NCI-H748 treated with DMSO at 0.1 percent for 48 hours (cell line): Measurements from ENCODE around the gene DNM2.

Experiments
- DNase-seq: peaks from one replicate; lab custom pipeline; 2025; lab: John Stamatoyannopoulos, UW

The DNM2 gene

GRCh38 chr19:10815969-10816644 is 98.2 kb downstream of the DNM2 start:
- DNase-seq: no peak

DNA sequence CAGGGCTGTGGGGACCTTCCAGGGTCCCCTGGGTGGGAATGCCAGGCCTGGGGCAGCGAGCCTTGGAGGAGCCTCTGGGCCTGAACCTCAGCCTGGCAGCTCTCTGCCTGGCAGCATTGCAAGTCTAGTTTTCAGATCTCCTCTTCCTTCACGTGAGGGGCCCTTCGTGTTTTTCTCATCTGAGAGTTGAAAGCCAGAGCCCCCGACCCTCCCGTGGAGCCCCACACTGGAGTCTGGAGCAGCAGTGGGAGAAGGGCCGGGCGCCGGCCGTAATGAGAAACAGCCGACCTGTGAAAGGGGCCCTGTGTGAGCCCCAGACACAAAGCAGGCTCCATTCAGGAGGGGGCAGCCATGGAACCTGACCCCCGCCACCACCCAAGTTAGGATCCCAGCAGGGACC is 98.8 kb downstream of the DNM2 start:
- no peak for DNase-seq

GRCh38 chr19:10817291-10818038 is 99.6 kb downstream of the DNM2 start:
- no peak for DNase-seq

DNA sequence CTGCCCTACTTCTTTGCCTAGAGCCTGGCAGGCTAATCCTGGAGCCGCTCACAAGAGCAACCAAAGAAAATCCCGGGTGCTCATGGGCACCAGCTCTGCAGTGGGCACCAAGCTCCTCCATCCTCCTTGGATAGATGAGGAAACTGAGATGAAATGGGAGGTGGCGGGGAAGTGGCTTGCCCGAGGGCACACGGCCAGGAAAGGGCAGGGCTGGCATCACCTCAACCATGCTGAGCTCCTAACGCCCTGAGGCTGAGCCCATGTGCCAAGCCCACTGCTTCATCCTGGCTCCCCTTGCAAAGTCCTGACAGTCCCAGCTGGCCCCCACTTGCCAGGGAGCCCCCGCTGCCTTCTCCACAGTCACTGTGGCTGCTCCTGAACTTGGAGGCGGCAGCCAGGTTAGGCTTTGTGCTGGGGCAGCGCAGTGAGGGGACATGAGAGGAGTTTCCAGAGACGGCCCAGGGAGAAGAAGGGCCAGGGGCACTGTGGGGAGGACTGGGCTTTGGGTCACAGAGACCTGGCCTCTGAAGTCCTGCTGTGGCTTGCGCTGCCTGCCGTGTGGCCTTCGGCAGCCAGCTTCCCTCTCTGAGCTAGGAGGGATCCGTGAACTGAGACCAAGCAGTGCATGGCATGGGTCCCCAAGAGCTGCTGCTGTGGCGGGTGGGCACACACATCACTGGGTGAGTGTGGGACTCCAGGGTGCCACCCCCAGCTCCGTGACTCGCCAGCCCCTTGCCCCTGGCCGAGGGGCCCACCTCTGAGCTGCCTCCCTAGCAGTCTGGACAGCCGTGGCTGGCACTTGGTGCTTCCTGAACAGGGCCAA is 100.6 kb downstream of the DNM2 start:
- DNase-seq: no peak

DNA sequence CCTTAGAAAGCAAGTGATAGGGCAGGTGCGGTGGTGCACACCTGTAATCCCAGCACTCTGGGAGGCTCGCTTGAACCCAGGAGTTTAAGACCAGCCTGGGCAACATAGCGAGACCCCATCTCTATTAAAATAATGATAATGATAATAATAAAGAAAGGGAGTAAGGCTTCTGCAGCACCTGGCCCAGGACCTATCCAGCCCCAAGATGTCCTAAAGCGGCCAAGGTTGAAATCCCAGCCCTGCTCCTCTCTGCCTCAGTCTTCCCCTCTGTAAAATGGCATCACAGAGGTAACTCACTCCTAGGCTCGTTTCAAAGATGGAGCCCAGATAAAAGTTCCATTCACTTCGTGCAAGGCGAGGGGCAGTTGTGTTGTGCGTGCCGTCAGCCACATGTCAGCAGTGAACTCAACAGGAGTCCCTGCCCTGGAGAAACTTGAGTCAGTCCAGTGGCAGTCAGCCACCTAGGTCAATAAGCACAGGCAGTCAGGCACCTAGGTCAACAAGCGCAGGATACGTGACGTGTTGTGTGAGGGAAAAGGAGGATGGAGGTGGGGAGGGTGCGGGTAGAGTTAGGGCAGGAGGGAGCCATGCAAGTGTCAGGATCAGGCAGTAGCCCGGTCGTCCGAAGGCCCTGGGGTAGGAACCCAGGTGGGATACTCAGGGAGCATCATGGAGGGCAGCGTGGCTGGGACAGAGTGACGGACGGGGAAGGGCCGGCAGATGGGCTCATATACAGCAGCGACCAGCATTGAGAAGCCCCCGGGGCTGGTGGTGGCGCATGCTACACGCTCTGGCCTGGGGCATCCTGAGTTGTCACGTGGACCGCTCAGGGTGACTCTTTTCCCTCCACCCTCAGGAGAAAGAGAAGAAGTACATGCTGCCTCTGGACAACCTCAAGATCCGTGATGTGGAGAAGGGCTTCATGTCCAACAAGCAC is 101.5 kb downstream of the DNM2 start:
- DNase-seq: no peak

DNA sequence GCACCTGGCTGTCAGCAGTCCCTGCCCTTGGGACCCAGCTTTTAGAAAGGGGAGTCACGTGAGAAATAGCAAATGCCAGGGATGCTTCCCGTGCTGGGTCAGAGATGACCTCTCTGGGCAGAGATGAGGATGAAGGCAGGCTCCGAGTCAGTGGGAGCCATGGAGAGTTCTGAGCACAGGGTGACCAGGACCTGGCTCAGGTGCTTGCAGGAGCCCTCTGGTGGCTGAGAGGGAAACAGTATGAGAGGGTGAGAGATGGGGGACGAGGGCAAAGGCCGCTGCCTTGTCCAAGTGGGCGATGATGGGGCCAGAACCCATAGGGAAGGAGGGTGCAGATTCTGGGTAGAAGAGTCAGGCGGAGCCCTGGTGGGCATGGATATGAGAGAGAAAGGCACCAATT is 102.3 kb downstream of the DNM2 start:
- DNase-seq: no peak

DNA sequence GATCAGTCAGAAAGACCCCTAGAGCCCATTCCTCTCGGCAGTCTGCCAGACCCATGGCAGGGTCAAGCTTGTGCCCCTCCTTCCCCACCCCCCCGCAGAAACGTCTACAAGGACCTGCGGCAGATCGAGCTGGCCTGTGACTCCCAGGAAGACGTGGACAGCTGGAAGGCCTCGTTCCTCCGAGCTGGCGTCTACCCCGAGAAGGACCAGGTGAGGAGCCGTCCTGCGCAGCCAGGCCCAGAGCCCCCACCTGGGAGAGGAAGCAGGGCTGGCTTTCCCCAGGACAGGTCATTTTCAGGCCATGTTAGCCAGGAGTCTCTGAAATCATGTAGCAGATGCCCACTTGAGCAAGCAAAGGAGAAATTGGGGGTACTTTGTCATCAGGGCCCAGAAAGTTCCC is 105.8 kb downstream of the DNM2 start:
- no peak for DNase-seq

- DNase-seq: no peak
Measured at GRCh38 chr19:10826231-10826630, 108.4 kb downstream of the DNM2 start.

DNA sequence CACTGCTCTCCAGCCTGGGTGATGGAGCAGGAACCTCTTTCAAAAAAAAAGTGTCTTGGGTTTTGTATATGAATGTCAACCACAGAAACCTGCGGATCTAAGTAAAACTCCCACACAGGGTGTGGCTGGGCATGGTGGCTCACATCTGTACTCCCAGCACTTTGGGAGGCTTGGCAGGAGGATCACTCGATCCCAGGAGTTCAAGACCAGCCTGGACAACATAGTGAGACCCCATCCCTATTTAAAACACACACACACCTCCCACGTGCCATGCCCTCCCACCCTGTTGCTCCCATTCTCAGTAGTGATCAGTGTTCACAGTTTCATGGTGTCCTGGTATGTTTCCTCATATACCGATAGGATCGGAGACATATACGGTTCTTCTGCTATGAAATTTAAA is 109.0 kb downstream of the DNM2 start:
- no peak for DNase-seq

- no peak for DNase-seq
Measured at GRCh38 chr19:10828981-10829821, 111.3 kb downstream of the DNM2 start.

- no peak for DNase-seq
Measured at GRCh38 chr19:10829967-10830366, 112.1 kb downstream of the DNM2 start.

GRCh38 chr19:10830370-10830769 is 112.5 kb downstream of the DNM2 start:
- DNase-seq: no peak

DNA sequence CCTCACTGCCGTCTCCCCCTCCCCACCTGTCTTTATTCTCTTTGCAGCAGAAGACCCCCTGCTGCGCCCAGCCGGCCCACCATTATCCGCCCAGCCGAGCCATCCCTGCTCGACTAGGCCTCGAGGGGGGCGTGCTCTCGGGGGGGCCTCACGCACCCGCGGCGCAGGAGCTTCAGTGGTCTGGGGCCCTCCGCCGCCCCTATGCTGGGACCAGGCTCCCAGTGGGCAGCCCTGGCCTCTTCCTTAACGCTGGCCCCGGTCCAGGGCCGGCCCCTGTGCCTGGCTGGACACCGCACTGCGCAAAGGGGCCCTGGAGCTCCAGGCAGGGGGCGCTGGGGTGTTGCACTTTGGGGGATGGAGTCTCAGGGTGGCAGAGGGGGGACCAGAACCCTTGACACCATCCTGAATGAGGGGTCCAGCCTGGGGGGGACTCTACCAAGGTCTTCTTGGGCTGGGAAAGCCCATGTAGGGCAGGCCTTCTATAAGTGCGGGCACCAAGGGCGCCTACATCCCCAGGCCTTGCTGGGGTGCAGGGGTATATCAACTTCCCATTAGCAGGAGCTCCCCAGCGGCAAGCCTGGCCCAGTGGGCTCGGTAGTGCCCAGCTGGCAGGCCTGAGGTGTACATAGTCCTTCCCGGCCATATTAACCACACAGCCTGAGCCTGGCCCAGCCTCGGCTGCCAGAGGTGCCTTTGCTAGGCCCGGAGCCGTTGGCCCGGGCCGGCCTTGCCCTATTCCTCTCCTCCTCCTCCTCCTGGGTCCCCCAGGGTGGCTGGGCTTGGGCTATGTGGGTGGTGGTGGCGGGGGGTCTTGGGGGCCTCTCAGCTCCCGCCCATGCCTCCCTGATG is 113.3 kb downstream of the DNM2 start:
- DNase-seq: no peak

- DNase-seq: no peak
Measured at GRCh38 chr19:10831987-10832938, 114.4 kb downstream of the DNM2 start.

GRCh38 chr19:10832939-10833296 is 115.0 kb downstream of the DNM2 start:
- DNase-seq: no peak

DNA sequence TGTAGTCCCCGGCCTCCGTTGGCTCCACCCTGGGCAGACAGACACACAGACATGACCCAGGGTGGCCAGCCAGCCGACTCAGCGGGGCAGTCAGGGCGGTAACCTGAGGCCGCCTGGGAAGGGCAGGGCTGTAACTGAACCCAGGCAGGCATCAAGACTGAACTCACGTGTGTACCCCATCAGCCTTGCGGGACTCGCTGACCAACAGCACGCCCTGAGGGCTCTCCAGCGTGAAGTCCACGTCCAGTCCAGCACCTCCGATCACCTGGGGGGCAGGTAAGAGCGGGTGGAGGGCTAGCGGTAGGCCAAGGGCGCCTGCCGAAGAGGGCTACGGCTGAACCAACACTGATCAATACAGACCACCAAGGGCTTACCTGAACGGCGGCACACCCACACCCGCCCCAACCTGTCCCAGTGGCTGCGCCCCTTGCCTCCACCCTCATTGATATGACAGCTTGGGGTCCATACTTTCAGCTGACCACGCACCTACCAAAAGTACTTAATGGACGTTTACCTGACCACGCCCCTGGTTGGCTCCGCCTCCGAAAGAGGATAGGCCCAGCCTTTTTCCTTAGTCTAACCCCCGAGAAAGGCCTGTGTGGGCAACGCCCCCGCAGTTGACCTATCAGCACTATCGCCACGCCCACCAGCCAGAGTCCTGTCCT is 117.3 kb downstream of the DNM2 start:
- no peak for DNase-seq

- peak; percentile 98 for DNase-seq
Measured at GRCh38 chr19:10835754-10836478, 118.0 kb downstream of the DNM2 start, which contains the start of gene TMED1. TMED1 (minus strand) TSS chr19:10836212; CDS start chr19:10836191, 21 bp downstream.
